BE2C (cell line): ENCODE results near the gene ALS2.

Experiments
- DNase-seq: peaks from one replicate; pipeline ENCODE4 v3.0.0-alpha.2; 2020
- H3K27me3 ChIP-seq: fragments of 250-450 bp; sonication (Bioruptor Pico); 2 replicates; pipeline ENCODE4 v1.5.1; 2020; ENCODE audit warnings: mild to moderate bottlenecking
- H3K36me3 ChIP-seq: fragments of 250-450 bp; sonication (Bioruptor Pico); 2 replicates; pipeline ENCODE4 v1.5.1; 2020; ENCODE audit warnings: mild to moderate bottlenecking
- H3K4me1 ChIP-seq: fragments of 250-450 bp; sonication (Bioruptor Pico); 2 replicates; pipeline ENCODE4 v1.5.1; 2020
- H3K4me3 ChIP-seq: 2 replicates; pipeline ENCODE4 v1.5.1; 2011; ENCODE audit warnings: low read depth, low read length
- H3K9me3 ChIP-seq: fragments of 250-450 bp; sonication (Bioruptor Pico); 2 replicates; pipeline ENCODE4 v1.5.1; 2020
- TF ChIP-seq, protein P1 (sequence below): IDR thresholded peaks from 2 replicates; pipeline ENCODE4 v1.5.1; 2012; ENCODE audit warnings: mild to moderate bottlenecking, low read depth, low read length

The ALS2 gene

DNA sequence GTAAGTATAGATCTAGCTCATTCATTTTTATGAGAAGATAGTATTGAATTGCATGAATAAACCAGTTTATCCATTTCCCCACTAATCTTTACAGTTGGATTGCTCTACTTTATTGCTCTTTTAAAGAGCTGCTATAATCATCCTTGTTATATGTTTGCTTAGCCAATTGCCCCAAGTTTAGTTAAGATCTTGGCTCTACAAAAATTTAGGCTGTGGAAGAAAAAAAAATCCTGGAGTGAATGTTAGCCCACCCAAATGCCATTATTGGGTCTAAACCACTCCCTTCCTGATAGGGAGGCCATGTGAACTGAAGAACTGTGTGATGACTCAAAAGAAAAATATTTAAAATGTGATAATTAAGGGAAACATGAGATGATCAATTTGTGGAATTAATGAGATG is 2.9 kb downstream of the ALS2 start:
- no peaks in the 10 kb centered on the region for H3K27me3 ChIP-seq
- H3K4me3 ChIP-seq: no peak overlapping the region
- no peaks in the 10 kb centered on the region for H3K36me3 ChIP-seq
- TF ChIP-seq, protein P1, sequence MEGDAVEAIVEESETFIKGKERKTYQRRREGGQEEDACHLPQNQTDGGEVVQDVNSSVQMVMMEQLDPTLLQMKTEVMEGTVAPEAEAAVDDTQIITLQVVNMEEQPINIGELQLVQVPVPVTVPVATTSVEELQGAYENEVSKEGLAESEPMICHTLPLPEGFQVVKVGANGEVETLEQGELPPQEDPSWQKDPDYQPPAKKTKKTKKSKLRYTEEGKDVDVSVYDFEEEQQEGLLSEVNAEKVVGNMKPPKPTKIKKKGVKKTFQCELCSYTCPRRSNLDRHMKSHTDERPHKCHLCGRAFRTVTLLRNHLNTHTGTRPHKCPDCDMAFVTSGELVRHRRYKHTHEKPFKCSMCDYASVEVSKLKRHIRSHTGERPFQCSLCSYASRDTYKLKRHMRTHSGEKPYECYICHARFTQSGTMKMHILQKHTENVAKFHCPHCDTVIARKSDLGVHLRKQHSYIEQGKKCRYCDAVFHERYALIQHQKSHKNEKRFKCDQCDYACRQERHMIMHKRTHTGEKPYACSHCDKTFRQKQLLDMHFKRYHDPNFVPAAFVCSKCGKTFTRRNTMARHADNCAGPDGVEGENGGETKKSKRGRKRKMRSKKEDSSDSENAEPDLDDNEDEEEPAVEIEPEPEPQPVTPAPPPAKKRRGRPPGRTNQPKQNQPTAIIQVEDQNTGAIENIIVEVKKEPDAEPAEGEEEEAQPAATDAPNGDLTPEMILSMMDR: no peak
- H3K4me1 ChIP-seq: no peaks in the 10 kb centered on the region
- H3K9me3 ChIP-seq: no peaks in the 10 kb centered on the region
- DNase-seq: no peak

DNA sequence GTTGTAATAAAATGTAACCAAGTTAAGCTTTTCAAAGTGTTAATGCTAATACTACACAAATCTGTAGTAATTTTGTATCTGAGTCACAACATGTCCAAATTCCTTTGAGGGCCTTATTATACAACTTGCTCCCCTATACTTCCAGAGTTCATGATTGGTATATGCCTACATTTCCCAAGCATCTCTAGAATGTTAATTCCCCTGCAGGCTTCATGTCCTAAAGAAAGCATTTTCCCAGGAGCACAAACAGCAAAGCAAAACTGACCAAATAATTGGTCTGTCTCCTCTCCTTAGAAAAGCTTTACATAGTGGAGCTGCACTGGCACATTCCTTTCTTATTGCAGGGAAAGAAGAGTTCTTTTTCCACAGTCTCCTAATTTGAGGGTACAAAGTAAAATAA is 3.7 kb downstream of the ALS2 start:
- TF ChIP-seq, protein P1: no peak
- Histone ChIP-seq H3K36me3 (no peaks in the 10 kb centered on the region), H3K4me1 (no peaks in the 10 kb centered on the region), H3K9me3 (no peaks in the 10 kb centered on the region), H3K27me3 (no peaks in the 10 kb centered on the region), H3K4me3 (no peak overlapping the region)
- no peak for DNase-seq

DNA sequence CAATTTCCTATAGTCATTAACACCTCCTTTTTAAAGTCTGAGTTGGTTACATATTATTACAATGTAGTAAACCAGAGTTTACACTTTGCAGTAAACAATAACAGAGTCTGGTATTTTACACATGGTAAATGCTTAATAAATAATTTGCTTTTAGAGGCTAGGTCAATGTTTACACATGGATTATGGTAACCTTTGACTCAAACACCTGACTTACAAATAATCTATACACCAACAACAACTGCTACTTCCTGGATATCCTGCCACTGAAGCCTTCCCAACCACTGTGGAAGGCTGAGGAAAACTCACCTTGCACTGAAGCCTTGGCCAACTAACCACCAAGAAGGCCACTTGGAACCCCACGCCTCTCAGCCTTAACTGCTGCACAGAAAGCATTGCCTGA is 5.4 kb downstream of the ALS2 start:
- Histone ChIP-seq H3K4me1 (no peaks in the 10 kb centered on the region), H3K9me3 (no peaks in the 10 kb centered on the region)
- TF ChIP-seq, protein P1: no peak

DNA sequence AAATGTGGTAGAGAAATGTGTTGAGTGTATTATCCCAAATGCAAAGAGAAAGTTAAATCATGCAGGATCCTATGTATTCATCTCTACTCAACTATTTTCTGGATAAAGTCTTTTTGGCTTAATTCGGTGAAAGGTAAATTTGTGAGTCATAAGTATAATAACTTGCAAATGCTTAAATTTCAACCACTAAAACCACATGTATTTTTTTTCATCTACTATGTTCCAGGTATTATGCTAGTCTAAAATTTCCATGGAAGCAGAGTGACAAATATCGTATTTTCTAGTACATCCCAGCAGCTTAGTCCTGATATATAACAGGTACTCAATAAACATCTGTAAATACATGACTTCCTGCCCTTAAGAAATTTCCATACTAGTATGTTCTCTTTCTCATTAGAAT is 6.2 kb downstream of the ALS2 start:
- Histone ChIP-seq H3K4me3 (no peak overlapping the region), H3K4me1 (no peaks in the 10 kb centered on the region), H3K36me3 (no peaks in the 10 kb centered on the region), H3K9me3 (no peaks in the 10 kb centered on the region), H3K27me3 (no peaks in the 10 kb centered on the region)
- TF ChIP-seq, protein P1: no peak
- DNase-seq: no peak

More for the DNA sequence above, 5.4 kb downstream of the ALS2 start:
- no peak for DNase-seq
- Histone ChIP-seq H3K36me3 (no peaks in the 10 kb centered on the region), H3K27me3 (no peaks in the 10 kb centered on the region), H3K4me3 (no peak overlapping the region)

DNA sequence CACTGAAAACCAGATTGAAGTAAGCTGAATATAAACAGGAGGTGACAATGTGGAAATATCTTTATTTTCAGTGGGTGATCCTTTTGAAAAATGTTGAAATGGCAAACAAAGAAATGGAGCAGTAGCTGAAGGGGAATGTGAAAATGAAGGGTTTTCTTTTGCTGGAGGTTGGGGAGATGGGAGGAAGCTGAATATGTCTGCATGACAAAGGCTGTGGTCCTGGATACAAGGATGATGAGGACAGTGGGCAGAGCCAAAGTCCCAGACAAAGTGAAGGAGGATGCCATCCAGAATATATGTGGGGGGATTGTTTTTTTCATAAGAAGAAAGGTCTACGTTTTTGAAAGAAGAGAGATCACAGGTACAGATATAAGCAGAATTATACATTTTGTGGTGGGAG is 6.7 kb downstream of the ALS2 start:
- no peak overlapping the region for H3K4me3 ChIP-seq
- no peaks in the 10 kb centered on the region for H3K9me3 ChIP-seq
- TF ChIP-seq, protein P1: no peak
- DNase-seq: no peak
- H3K27me3 ChIP-seq: no peaks in the 10 kb centered on the region
- H3K4me1 ChIP-seq: no peaks in the 10 kb centered on the region
- no peaks in the 10 kb centered on the region for H3K36me3 ChIP-seq

DNA sequence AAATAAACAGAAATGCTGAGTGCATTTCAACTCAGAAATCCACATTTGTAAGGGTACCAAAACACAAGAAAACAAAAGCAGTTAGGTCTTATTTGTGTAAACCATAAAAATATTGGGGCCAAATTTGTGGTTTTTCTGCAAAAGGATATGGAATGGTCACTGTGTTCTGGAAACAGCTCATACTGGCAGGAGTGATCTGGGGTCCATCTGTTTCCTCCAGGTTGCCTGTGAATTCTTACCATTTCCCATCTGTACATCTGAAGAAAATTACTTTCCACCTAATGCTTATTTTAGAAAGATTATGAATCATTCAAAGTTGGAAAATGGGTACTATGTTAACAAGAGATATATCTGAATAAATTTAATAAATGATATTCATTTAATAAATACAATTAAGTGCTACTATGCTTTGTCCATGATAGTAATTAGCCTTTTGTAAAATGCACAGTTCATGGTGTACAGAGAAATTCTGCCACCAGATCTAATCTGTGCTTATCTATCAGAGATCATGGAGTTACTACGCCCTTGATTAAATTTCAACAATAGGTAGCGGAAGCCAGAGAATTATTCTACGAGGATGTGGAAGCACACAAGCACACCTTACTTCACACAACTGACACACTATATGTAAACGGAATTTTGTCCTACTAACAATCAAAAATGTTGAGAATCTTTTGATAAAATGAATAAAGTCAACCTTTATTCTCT is 10.9 kb downstream of the ALS2 start:
- Histone ChIP-seq H3K4me1 (no peaks in the 10 kb centered on the region), H3K27me3 (no peaks in the 10 kb centered on the region), H3K36me3 (peaks cover 3% of the 10 kb centered on the region; the same call in 1 of the 2 replicates), H3K9me3 (no peaks in the 10 kb centered on the region), H3K4me3 (no peak overlapping the region)
- DNase-seq: no peak
- TF ChIP-seq, protein P1: no peak
